ENCODE data around the gene LSP1. TPM values are rescaled to one million over a fixed set of nuclear protein-coding genes. Genes with fewer than 3 reads are reported as not detected.

The LSP1 gene
- total and polyA plus RNA-seq, 2 donors from 2014 or later: 8.4 to 26.1 TPM

GRCh38 chr11:1857064-1857463, 4.2 kb downstream of the LSP1 start:
- no peaks in the 10 kb centered on the region for H3K4me1 ChIP-seq (ENCODE audit: control insufficient read depth in 2 of 3, insufficient read depth in 2 of 3, low read depth in 1 of 3, low read length in 3 of 3)
- intact Hi-C loops (cut with DNase I): no loop called here
- H3K9me3 ChIP-seq (ENCODE audit: control insufficient read depth in 2 of 3, insufficient read depth in 1 of 3, low read length in 3 of 3): no peaks in the 10 kb centered on the region
- FAIRE-seq (no peak), DNase-seq (peak in 1 of 5 donors; percentile 59)
- no peak overlapping the region for H3K27ac ChIP-seq (ENCODE audit: low read depth in 2 of 2, low read length in 2 of 2)
- H3K4me3 ChIP-seq (ENCODE audit: low read length in 3 of 3): no peak overlapping the region
- no peak overlapping the region for H3K9ac ChIP-seq (ENCODE audit: low read length in 3 of 3)
- TF ChIP-seq CTCF (IDR thresholded peaks at IDR 0.05; ENCODE audit: borderline replicate concordance, extremely low read depth, insufficient read depth): no peak
- H3K36me3 ChIP-seq (ENCODE audit: control insufficient read depth in 2 of 3, insufficient read depth in 3 of 3, low read length in 3 of 3): no peaks in the 10 kb centered on the region
- H3K27me3 ChIP-seq (ENCODE audit: control insufficient read depth, insufficient read depth, low read length): no peaks in the 10 kb centered on the region

- intact Hi-C loops (cut with DNase I): no loop called here
- no peaks in the 10 kb centered on the region for H3K9me3 ChIP-seq (ENCODE audit: control insufficient read depth in 2 of 3, insufficient read depth in 1 of 3, low read length in 3 of 3)
- peaks cover 0 to under 1% (median 0%) of the 10 kb centered on the region in 3 donors for H3K4me1 ChIP-seq (ENCODE audit: control insufficient read depth in 2 of 3, insufficient read depth in 2 of 3, low read depth in 1 of 3, low read length in 3 of 3)
- no peak overlapping the region for H3K9ac ChIP-seq (ENCODE audit: low read length in 3 of 3)
- H3K4me3 ChIP-seq (ENCODE audit: low read length in 3 of 3): no peak overlapping the region
- no peak overlapping the region for H3K27ac ChIP-seq (ENCODE audit: low read depth in 2 of 2, low read length in 2 of 2)
- FAIRE-seq: no peak
- H3K27me3 ChIP-seq (ENCODE audit: control insufficient read depth, insufficient read depth, low read length): no peaks in the 10 kb centered on the region
- no peaks in the 10 kb centered on the region for H3K36me3 ChIP-seq (ENCODE audit: control insufficient read depth in 2 of 3, insufficient read depth in 3 of 3, low read length in 3 of 3)
- DNase-seq: peak in 1 of 5 donors; percentile 54
- no peak for TF ChIP-seq CTCF (IDR thresholded peaks at IDR 0.05; ENCODE audit: borderline replicate concordance, extremely low read depth, insufficient read depth)
Observed at GRCh38 chr11:1858154-1858553, 5.3 kb downstream of the LSP1 start.

GRCh38 chr11:1858576-1858975, 5.7 kb downstream of the LSP1 start:
- no peak for FAIRE-seq
- no peak for TF ChIP-seq CTCF (IDR thresholded peaks at IDR 0.05; ENCODE audit: borderline replicate concordance, extremely low read depth, insufficient read depth)

GRCh38 chr11:1859004-1859403, 6.1 kb downstream of the LSP1 start:
- Histone ChIP-seq H3K27me3 (ENCODE audit: control insufficient read depth, insufficient read depth, low read length) (no peaks in the 10 kb centered on the region), H3K4me1 (ENCODE audit: control insufficient read depth in 2 of 3, insufficient read depth in 2 of 3, low read depth in 1 of 3, low read length in 3 of 3) (peaks cover 0 to 8% (median 0%) of the 10 kb centered on the region in 3 donors), H3K27ac (ENCODE audit: low read depth in 2 of 2, low read length in 2 of 2) (no peak overlapping the region), H3K4me3 (ENCODE audit: low read length in 3 of 3) (no peak overlapping the region), H3K36me3 (ENCODE audit: control insufficient read depth in 2 of 3, insufficient read depth in 3 of 3, low read length in 3 of 3) (no peaks in the 10 kb centered on the region), H3K9me3 (ENCODE audit: control insufficient read depth in 2 of 3, insufficient read depth in 1 of 3, low read length in 3 of 3) (no peaks in the 10 kb centered on the region), H3K9ac (ENCODE audit: low read length in 3 of 3) (no peak overlapping the region)
- no peak for TF ChIP-seq CTCF (IDR thresholded peaks at IDR 0.05; ENCODE audit: borderline replicate concordance, extremely low read depth, insufficient read depth)
- intact Hi-C loops (cut with DNase I): no loop called here
- FAIRE-seq: no peak
- peak in 1 of 5 donors; percentile 37 for DNase-seq

More at GRCh38 chr11:1858576-1858975, 5.7 kb downstream of the LSP1 start:
- H3K27ac ChIP-seq (ENCODE audit: low read depth in 2 of 2, low read length in 2 of 2): no peak overlapping the region
- no peaks in the 10 kb centered on the region for H3K36me3 ChIP-seq (ENCODE audit: control insufficient read depth in 2 of 3, insufficient read depth in 3 of 3, low read length in 3 of 3)
- H3K4me1 ChIP-seq (ENCODE audit: control insufficient read depth in 2 of 3, insufficient read depth in 2 of 3, low read depth in 1 of 3, low read length in 3 of 3): peaks cover 0 to 5% (median 0%) of the 10 kb centered on the region in 3 donors
- H3K9ac ChIP-seq (ENCODE audit: low read length in 3 of 3): no peak overlapping the region
- no peaks in the 10 kb centered on the region for H3K9me3 ChIP-seq (ENCODE audit: control insufficient read depth in 2 of 3, insufficient read depth in 1 of 3, low read length in 3 of 3)
- intact Hi-C loops (cut with DNase I): no loop called here
- peak in 1 of 5 donors; percentile 47 for DNase-seq
- no peaks in the 10 kb centered on the region for H3K27me3 ChIP-seq (ENCODE audit: control insufficient read depth, insufficient read depth, low read length)
- H3K4me3 ChIP-seq (ENCODE audit: low read length in 3 of 3): no peak overlapping the region
